HEK293 (cell line): Measurements from ENCODE around the gene COA3.

Source experiments
- HOXC10 ChIP-seq: sonication (generic); formaldehyde crosslinking; IDR thresholded peaks from 2 replicates; pipeline ENCODE4 v1.8.1; 2023; ENCODE audit warnings: mild to moderate bottlenecking, missing genetic modification reagents
- ZNF112 ChIP-seq: fragments of 450-650 bp; formaldehyde crosslinking; IDR thresholded peaks from 2 replicates; pipeline ENCODE4 v1.5.0; 2017; ENCODE audit warnings: missing biosample characterization, missing genetic modification characterization
- ZNF133 ChIP-seq: fragments of 450-650 bp; formaldehyde crosslinking; IDR thresholded peaks from 2 replicates; pipeline ENCODE4 v1.5.1; 2016; ENCODE audit warnings: missing biosample characterization, missing genetic modification characterization
- ZNF19 ChIP-seq: fragments of 450-650 bp; formaldehyde crosslinking; IDR thresholded peaks from 2 replicates; pipeline ENCODE4; 2016; ENCODE audit warnings: missing biosample characterization, missing genetic modification characterization, low read depth
- ZNF248 ChIP-seq: fragments of 450-650 bp; formaldehyde crosslinking; IDR thresholded peaks from 2 replicates; pipeline ENCODE4 v1.5.1; 2017; ENCODE audit warnings: missing biosample characterization, missing genetic modification characterization
- ZNF311 ChIP-seq: fragments of 450-650 bp; formaldehyde crosslinking; IDR thresholded peaks from 2 replicates; pipeline ENCODE4 v1.5.1; 2017; ENCODE audit warnings: missing biosample characterization, missing genetic modification characterization, borderline replicate concordance
- ZNF324 ChIP-seq: fragments of 450-650 bp; formaldehyde crosslinking; IDR thresholded peaks from 2 replicates; pipeline ENCODE4 v1.5.1; 2016; ENCODE audit warnings: missing biosample characterization, missing genetic modification characterization
- ZNF549 ChIP-seq: fragments of 450-650 bp; IDR thresholded peaks from 2 replicates; pipeline ENCODE4 v1.5.1; 2018; ENCODE audit warnings: missing biosample characterization, missing genetic modification characterization, mild to moderate bottlenecking, inconsistent platforms, moderate library complexity
- ZNF558 ChIP-seq: fragments of 450-650 bp; formaldehyde crosslinking; IDR thresholded peaks from 2 replicates; pipeline ENCODE4 v1.5.1; 2016; ENCODE audit warnings: missing biosample characterization, missing genetic modification characterization
- ZNF571 ChIP-seq: fragments of 450-650 bp; formaldehyde crosslinking; IDR thresholded peaks from 2 replicates; pipeline ENCODE4 v1.5.0; 2017; ENCODE audit warnings: missing biosample characterization, missing genetic modification characterization
- TF ChIP-seq, protein P1 (sequence below): fragments of 450-650 bp; formaldehyde crosslinking; IDR thresholded peaks from 2 replicates; pipeline ENCODE4 v1.5.1; 2016; ENCODE audit warnings: missing biosample characterization, missing genetic modification characterization

GRCh38 chr17:42795061-42795460 is 3.4 kb downstream of the COA3 start:
- no peak for TF ChIP-seq ZNF19 (tag by site-specific recombination)
- TF ChIP-seq ZNF248 (tag by site-specific recombination), result no peak
- TF ChIP-seq ZNF549 (tag by site-specific recombination), result no peak
- TF ChIP-seq ZNF324, result no peak
- no peak for TF ChIP-seq ZNF311 (tag by site-specific recombination)
- no peak for TF ChIP-seq ZNF133 (tag by site-specific recombination)
- TF ChIP-seq, protein P1, sequence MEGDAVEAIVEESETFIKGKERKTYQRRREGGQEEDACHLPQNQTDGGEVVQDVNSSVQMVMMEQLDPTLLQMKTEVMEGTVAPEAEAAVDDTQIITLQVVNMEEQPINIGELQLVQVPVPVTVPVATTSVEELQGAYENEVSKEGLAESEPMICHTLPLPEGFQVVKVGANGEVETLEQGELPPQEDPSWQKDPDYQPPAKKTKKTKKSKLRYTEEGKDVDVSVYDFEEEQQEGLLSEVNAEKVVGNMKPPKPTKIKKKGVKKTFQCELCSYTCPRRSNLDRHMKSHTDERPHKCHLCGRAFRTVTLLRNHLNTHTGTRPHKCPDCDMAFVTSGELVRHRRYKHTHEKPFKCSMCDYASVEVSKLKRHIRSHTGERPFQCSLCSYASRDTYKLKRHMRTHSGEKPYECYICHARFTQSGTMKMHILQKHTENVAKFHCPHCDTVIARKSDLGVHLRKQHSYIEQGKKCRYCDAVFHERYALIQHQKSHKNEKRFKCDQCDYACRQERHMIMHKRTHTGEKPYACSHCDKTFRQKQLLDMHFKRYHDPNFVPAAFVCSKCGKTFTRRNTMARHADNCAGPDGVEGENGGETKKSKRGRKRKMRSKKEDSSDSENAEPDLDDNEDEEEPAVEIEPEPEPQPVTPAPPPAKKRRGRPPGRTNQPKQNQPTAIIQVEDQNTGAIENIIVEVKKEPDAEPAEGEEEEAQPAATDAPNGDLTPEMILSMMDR (tag by site-specific recombination), result no peak
- TF ChIP-seq HOXC10 (CRISPR knock-in tag), result no peak
- TF ChIP-seq ZNF558 (tag by site-specific recombination), result no peak
- no peak for TF ChIP-seq ZNF112 (tag by site-specific recombination)
- no peak for TF ChIP-seq ZNF571 (tag by site-specific recombination)
